Testis (tissue), 3 donors: ENCODE results near the gene PIK3CD. TPM values are rescaled to one million over a fixed set of nuclear protein-coding genes. Genes with fewer than 3 reads are reported as not detected.

Source experiments
- DNase-seq: peaks from one replicate; pipeline ENCODE4 v3.0.0-alpha.2; 2019
- H3K27ac ChIP-seq, 2 donors: fragments of 200-600 bp; sonication (generic); one replicate each; pipeline ENCODE4 v1.5.1; 2019
- H3K27me3 ChIP-seq: fragments of 200-600 bp; sonication (generic); one replicate; pipeline ENCODE4 v1.5.1; 2019
- H3K36me3 ChIP-seq: fragments of 200-600 bp; sonication (generic); one replicate; pipeline ENCODE4 v1.5.1; 2017; ENCODE audit warnings: low read depth; ENCODE audit errors: missing control alignments
- H3K4me1 ChIP-seq: fragments of 200-600 bp; sonication (generic); one replicate; pipeline ENCODE4 v1.5.1; 2019
- H3K4me3 ChIP-seq, 2 donors: fragments of 200-600 bp; sonication (generic); one replicate each; pipeline ENCODE4 v1.5.1; 2017 to 2019
- H3K9me3 ChIP-seq: fragments of 200-600 bp; sonication (generic); one replicate; pipeline ENCODE4 v1.5.1; 2017
- CTCF ChIP-seq, 3 experiments: fragments of 450-650 bp in 2 of 3; fragments of 200-600 bp in 1 of 3; sonication (generic) in 1 of 3; IDR thresholded peaks; one replicate each; pipeline ENCODE4 v1.5.1; 2016 to 2019; ENCODE audit warnings: antibody characterized with exemption in 3 of 3, mild to moderate bottlenecking in 2 of 3, moderate library complexity in 1 of 3
- POLR2A ChIP-seq: fragments of 450-650 bp; IDR thresholded peaks from one replicate; pipeline ENCODE4 v1.6.1; 2017; ENCODE audit warnings: antibody characterized with exemption, mild to moderate bottlenecking, moderate library complexity
- WGBS, 2 donors: methylation state at CpG; one replicate each; pipeline ENCODE4 v1.1.5; 2018; 5-methylcytosine and 5-hydroxymethylcytosine counted together
- intact Hi-C: fragments of 100-400 bp; cut with DNase I; formaldehyde crosslinking; loops from one replicate; pipeline ENCODE4 v1.15.1; 2023; ENCODE audit warnings: low total_unique reads
- polyA plus RNA-seq: library from polyadenylated mRNA; stranded (reverse); fragments of 350-450 nt; fragmentation: Illumina TruSeq; extraction: RNeasy Lipid Tissue Mini Kit (QIAGEN cat#74804); gene quantifications from one replicate; pipeline ENCODE4 v1.2.3, GENCODE V29; 2014; ENCODE audit warnings: low read depth, low replicate concordance; ENCODE audit not compliant: insufficient read depth
- total RNA-seq, 2 donors: library from RNA; depleted of rRNA; stranded (reverse); fragments of >200 nt; gene quantifications; one replicate each; pipeline ENCODE4 v1.2.3, GENCODE V29; 2016

PIK3CD gene
- total and polyA plus RNA-seq, 3 donors from 2014 or later = 11.7 to 17.2 (median 12.4) TPM

- no peak for DNase-seq
- H3K27me3 ChIP-seq = no peaks in the 10 kb centered on the region
- H3K4me3 ChIP-seq = no peak overlapping the region
- no peaks in the 10 kb centered on the region for H3K36me3 ChIP-seq
- no peaks in the 10 kb centered on the region for H3K4me1 ChIP-seq
- WGBS, 2 donors = 75 to 81% methylated on average over 2 of the region's 2 CpGs
- TF ChIP-seq CTCF (IDR thresholded peaks at IDR 0.05) (no peak), POLR2A (no peak)
- no peak overlapping the region for H3K27ac ChIP-seq
- no peaks in the 10 kb centered on the region for H3K9me3 ChIP-seq
- intact Hi-C loops = no loop called here
These were observed 6.0 kb downstream of the PIK3CD start for GRCh38 chr1:9657521-9658032.

GRCh38 chr1:9658199-9658598, 6.7 kb downstream of the PIK3CD start:
- no peaks in the 10 kb centered on the region for H3K27me3 ChIP-seq
- no peak for TF ChIP-seq CTCF (IDR thresholded peaks at IDR 0.05)
- H3K9me3 ChIP-seq = no peaks in the 10 kb centered on the region
- no peaks in the 10 kb centered on the region for H3K4me1 ChIP-seq
- no peaks in the 10 kb centered on the region for H3K36me3 ChIP-seq
- intact Hi-C loops = no loop called here
- no peak for DNase-seq
- 87 to 89% methylated on average over 4 of the region's 4 CpGs for WGBS, 2 donors
- no peak overlapping the region for H3K27ac ChIP-seq
- no peak overlapping the region for H3K4me3 ChIP-seq

- 70 to 79% methylated on average over 5 of the region's 5 CpGs for WGBS, 2 donors
- no peak overlapping the region for H3K27ac ChIP-seq
- no peak for DNase-seq
- no peaks in the 10 kb centered on the region for H3K9me3 ChIP-seq
- intact Hi-C loops = no loop called here
- H3K27me3 ChIP-seq = no peaks in the 10 kb centered on the region
- no peak overlapping the region for H3K4me3 ChIP-seq
- TF ChIP-seq POLR2A (no peak), CTCF (IDR thresholded peaks at IDR 0.05) (no peak)
- no peaks in the 10 kb centered on the region for H3K4me1 ChIP-seq
- no peaks in the 10 kb centered on the region for H3K36me3 ChIP-seq
These were observed 7.8 kb downstream of the PIK3CD start for GRCh38 chr1:9659328-9659727.

- no peak overlapping the region for H3K4me3 ChIP-seq
- TF ChIP-seq POLR2A = no peak
- no peak for TF ChIP-seq CTCF (IDR thresholded peaks at IDR 0.05)
- H3K36me3 ChIP-seq = no peaks in the 10 kb centered on the region
- intact Hi-C loops = no loop called here
- 88 to 91% methylated on average over 6 of the region's 6 CpGs for WGBS, 2 donors
- H3K4me1 ChIP-seq = no peaks in the 10 kb centered on the region
- no peaks in the 10 kb centered on the region for H3K27me3 ChIP-seq
- DNase-seq = no peak
- H3K9me3 ChIP-seq = no peaks in the 10 kb centered on the region
- no peak overlapping the region for H3K27ac ChIP-seq
These were observed 11.7 kb downstream of the PIK3CD start for GRCh38 chr1:9663257-9663656.

GRCh38 chr1:9665193-9665592, 13.7 kb downstream of the PIK3CD start:
- intact Hi-C loops = no loop called here
- H3K36me3 ChIP-seq = no peaks in the 10 kb centered on the region
- 90 to 93% methylated on average over 9 of the region's 9 CpGs for WGBS, 2 donors

More at GRCh38 chr1:9665193-9665592, 13.7 kb downstream of the PIK3CD start:
- Histone ChIP-seq H3K27me3 (no peaks in the 10 kb centered on the region), H3K27ac (no peak overlapping the region), H3K4me3 (no peak overlapping the region), H3K4me1 (no peaks in the 10 kb centered on the region), H3K9me3 (no peaks in the 10 kb centered on the region)
- DNase-seq = no peak
- no peak for TF ChIP-seq CTCF (IDR thresholded peaks at IDR 0.05)
- TF ChIP-seq POLR2A = no peak
